ENCODE measurements around the gene ADAMTSL1.
A peak's percentile ranks its signal among the peaks of the same experiment; 100 is the strongest.

The ADAMTSL1 gene

DNA sequence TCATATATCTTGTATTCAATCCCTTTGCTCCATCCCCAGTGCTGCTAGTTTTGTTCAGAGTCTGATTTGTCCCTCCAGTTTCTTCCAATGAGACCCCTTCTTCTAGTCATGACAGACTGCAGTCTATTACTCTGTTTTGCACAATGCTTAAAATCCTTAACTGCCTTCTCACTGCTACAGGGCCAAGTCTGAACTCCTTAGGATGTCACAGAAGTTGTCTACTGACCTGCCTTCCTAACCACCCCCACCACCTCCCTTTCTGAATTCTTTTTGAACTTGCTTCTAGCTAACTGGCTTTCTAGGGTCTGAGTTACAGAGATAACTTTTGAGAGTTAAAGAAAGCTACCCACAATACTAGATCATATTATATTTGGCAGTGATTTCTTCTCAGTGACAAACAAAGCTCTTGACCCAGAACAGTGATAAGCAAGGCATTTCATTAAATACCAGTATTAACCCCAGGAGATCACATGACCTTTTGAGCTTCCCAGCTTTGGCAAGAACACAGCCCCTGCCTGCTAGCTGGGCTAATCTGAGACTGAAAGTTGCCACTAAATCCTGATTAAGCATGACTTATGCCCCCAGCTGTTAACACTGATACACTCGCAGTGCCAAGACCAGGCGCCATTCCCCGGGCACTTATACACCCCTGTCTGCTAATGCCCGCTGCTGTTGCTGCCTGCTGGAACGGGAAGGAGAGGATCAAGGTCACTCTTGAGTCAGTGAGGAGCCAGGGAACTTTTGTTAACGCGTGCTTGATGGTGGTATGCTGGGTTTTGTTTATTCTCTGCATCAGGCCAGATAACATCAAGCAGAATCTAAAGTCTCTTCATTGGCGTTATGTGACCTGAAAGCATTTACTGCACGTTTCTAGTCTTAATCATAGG lies 36.4 kb upstream of the ADAMTSL1 start:
- no peak overlapping the region for H3K27ac ChIP-seq
- ChIA-PET CTCF (interaction anchor here (0.6 kb wide), 2 partner anchors 196 to 792 kb away, joined by 3 read pairs; no protein-coding TSS in a partner anchor), POLR2A (ENCODE audit: low non-redundant PET) (no interaction called here)
- TF ChIP-seq, protein P1, sequence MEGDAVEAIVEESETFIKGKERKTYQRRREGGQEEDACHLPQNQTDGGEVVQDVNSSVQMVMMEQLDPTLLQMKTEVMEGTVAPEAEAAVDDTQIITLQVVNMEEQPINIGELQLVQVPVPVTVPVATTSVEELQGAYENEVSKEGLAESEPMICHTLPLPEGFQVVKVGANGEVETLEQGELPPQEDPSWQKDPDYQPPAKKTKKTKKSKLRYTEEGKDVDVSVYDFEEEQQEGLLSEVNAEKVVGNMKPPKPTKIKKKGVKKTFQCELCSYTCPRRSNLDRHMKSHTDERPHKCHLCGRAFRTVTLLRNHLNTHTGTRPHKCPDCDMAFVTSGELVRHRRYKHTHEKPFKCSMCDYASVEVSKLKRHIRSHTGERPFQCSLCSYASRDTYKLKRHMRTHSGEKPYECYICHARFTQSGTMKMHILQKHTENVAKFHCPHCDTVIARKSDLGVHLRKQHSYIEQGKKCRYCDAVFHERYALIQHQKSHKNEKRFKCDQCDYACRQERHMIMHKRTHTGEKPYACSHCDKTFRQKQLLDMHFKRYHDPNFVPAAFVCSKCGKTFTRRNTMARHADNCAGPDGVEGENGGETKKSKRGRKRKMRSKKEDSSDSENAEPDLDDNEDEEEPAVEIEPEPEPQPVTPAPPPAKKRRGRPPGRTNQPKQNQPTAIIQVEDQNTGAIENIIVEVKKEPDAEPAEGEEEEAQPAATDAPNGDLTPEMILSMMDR (conservative IDR thresholded peaks at IDR 0.05; ENCODE audit: low read depth) = no peak
- no peak for DNase-seq (ENCODE audit: low spot score)

DNA sequence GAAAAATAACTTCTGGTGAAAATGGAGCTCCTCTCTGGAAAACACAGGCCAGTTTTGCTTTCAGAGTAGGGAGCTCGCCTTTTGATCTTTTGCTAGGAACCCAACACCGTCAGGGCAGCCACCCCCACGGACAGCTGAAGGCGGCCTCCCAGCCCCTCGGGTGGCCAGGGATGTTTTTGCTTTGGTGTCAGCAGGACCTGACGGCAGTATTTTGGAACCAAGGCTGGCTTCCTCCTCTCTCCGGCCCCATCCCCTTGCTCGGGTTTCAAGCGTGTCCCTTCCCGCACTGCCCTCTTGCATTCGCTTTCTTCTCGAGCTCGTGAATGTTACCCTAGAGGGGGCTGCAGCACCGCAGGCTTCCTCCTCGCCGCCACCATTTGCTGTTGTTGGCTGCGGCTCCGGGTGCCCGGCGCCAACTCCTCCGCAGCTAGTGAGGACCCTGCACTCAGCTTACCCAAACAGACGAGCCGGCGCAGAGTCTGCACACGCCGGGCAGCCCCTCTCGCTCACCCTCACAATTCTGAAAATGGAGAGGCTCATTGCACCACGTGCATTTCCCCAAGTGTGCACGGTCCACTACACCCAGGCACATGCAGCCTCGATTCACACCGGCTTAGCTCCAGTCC lies 35.5 kb upstream of the ADAMTSL1 start:
- POLR2A ChIA-PET (ENCODE audit: low non-redundant PET) = no interaction called here
- CTCF ChIA-PET = no interaction called here
- H3K27ac ChIP-seq = no peak overlapping the region
- DNase-seq (ENCODE audit: low spot score) = no peak
- TF ChIP-seq, protein P1 (conservative IDR thresholded peaks at IDR 0.05; ENCODE audit: low read depth) = no peak

DNA sequence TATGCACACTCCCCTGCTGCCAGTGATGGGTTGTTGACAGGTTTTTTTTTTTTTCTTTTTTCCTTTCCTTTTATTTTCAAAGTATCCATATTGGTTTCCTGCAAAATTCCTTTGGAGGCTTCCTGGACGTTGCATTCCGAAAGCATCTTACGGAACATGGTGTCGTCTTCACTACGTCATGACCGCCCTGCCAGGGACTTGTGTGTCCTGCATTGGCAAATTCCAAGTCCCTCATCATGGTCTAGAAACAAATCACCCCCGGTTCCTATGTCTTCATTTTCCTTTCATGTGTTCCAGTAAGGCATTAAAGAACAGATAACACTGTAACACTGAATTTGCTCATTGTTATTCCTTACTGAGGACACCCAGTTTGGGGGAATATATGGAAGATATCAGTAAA lies 35.0 kb upstream of the ADAMTSL1 start:
- ChIA-PET CTCF (no interaction called here), POLR2A (ENCODE audit: low non-redundant PET) (no interaction called here)
- no peak overlapping the region for H3K27ac ChIP-seq

GRCh38 chr9:18441261-18441660 lies 32.7 kb upstream of the ADAMTSL1 start:
- no peak for DNase-seq (ENCODE audit: low spot score)
- H3K27ac ChIP-seq = no peak overlapping the region
- TF ChIP-seq, protein P1 (conservative IDR thresholded peaks at IDR 0.05; ENCODE audit: low read depth) = no peak
- ChIA-PET CTCF (no interaction called here), POLR2A (ENCODE audit: low non-redundant PET) (no interaction called here)

More for the DNA sequence above, 35.0 kb upstream of the ADAMTSL1 start:
- TF ChIP-seq, protein P1 (conservative IDR thresholded peaks at IDR 0.05; ENCODE audit: low read depth) = no peak
- no peak for DNase-seq (ENCODE audit: low spot score)

GRCh38 chr9:18442629-18443491 lies 31.1 kb upstream of the ADAMTSL1 start:
- DNase-seq (ENCODE audit: low spot score) = peak; percentile 71
- TF ChIP-seq, protein P1 (conservative IDR thresholded peaks at IDR 0.05; ENCODE audit: low read depth) = peak; percentile 93
- ChIA-PET CTCF (interaction anchor here (0.5 to 1.7 kb wide), 19 partner anchors 9 to 1301 kb away, joined by 3 to 12 read pairs (median 3); no protein-coding TSS in a partner anchor), POLR2A (ENCODE audit: low non-redundant PET) (no interaction called here)
- no peak overlapping the region for H3K27ac ChIP-seq

DNA sequence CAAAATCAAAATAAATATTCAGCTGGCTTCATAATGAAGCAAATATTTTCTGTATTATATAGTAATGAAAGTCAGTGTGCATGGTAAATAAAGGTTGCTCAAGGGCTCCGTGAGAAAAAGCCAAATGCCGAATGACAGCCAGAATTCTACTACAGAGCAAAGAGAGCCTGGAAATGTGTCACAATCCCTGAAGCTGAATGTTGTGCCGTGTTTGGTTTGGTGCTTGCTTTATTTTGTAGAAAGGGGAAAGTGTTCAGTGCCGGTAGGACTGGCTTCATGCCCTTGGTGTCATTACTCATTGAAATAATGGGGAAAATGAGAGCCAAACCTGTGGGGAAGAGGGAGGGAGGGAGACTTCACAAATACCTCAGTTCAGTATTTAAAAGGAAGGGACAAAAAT lies 26.8 kb upstream of the ADAMTSL1 start:
- no peak overlapping the region for H3K27ac ChIP-seq
- ChIA-PET CTCF (no interaction called here), POLR2A (ENCODE audit: low non-redundant PET) (no interaction called here)
- DNase-seq (ENCODE audit: low spot score) = no peak
- TF ChIP-seq, protein P1 (conservative IDR thresholded peaks at IDR 0.05; ENCODE audit: low read depth) = no peak

Measured in RWPE1 (cell line).